ENCODE measurements around the gene MYH4. TPM values are rescaled to one million over a fixed set of nuclear protein-coding genes. Genes with fewer than 3 reads are reported as not detected.

The MYH4 gene
- total and polyA plus RNA-seq, 4 donors: 0.19 TPM; not detected in 3

DNA sequence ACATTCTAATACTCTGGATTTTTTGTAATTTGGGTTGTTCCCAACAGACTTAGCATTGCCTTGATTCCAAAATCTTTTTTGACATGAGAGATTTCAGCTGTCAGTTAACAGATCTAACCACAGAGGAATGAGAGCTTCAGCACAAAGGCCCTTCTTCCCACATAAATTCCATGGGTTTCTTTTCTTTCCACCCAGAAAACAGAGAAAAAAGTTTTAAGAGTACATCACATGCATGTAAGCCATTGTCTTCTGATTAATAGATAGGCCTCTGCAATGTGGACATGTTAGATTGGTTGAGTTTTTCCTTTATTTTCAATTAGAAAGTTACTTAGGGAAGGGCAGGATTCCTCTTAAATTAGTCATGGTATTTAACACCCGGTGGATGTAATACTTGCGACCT, 48.5 kb downstream of the MYH4 start:
- WGBS: 84% methylated on average over 2 of the region's 2 CpGs
- no peak overlapping the region for H3K27ac ChIP-seq (ENCODE audit: low read depth in 1 of 2, low read length in 2 of 2)
- no peak for DNase-seq (ENCODE audit: low spot score)
- H3K4me3 ChIP-seq (ENCODE audit: low read depth in 1 of 3, low read length in 3 of 3): no peak overlapping the region
- H3K9ac ChIP-seq (ENCODE audit: low read depth in 1 of 2, low read length in 2 of 2): no peak overlapping the region
- H3K27me3 ChIP-seq (ENCODE audit: control insufficient read depth in 4 of 4, insufficient read depth in 4 of 4, low read length in 3 of 4): peaks cover 0 to 7% (median 1%) of the 10 kb centered on the region in 4 donors
- no peaks in the 10 kb centered on the region for H3K4me1 ChIP-seq (ENCODE audit: control insufficient read depth in 4 of 4, insufficient read depth in 4 of 4, low read length in 3 of 4)
- H3K36me3 ChIP-seq (ENCODE audit: control insufficient read depth in 4 of 4, insufficient read depth in 3 of 4, low read depth in 1 of 4, low read length in 3 of 4): no peaks in the 10 kb centered on the region
- H3K9me3 ChIP-seq (ENCODE audit: control insufficient read depth in 4 of 4, low read length in 3 of 4): no peaks in the 10 kb centered on the region
- TF ChIP-seq SP1 (IDR thresholded peaks at IDR 0.05): no peak
- TF ChIP-seq, protein P1, sequence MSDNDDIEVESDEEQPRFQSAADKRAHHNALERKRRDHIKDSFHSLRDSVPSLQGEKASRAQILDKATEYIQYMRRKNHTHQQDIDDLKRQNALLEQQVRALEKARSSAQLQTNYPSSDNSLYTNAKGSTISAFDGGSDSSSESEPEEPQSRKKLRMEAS (IDR thresholded peaks at IDR 0.05): no peak
- TF ChIP-seq HNF4A (conservative IDR thresholded peaks at IDR 0.05): no peak

- no peaks in the 10 kb centered on the region for H3K36me3 ChIP-seq (ENCODE audit: control insufficient read depth in 4 of 4, insufficient read depth in 3 of 4, low read depth in 1 of 4, low read length in 3 of 4)
- no peak for DNase-seq (ENCODE audit: low spot score)
- H3K4me1 ChIP-seq (ENCODE audit: control insufficient read depth in 4 of 4, insufficient read depth in 4 of 4, low read length in 3 of 4): no peaks in the 10 kb centered on the region
- WGBS: 69% methylated on average over 3 of the region's 3 CpGs
- no peak overlapping the region for H3K27ac ChIP-seq (ENCODE audit: low read depth in 1 of 2, low read length in 2 of 2)
- H3K27me3 ChIP-seq (ENCODE audit: control insufficient read depth in 4 of 4, insufficient read depth in 4 of 4, low read length in 3 of 4): peaks cover 0 to 2% (median 0%) of the 10 kb centered on the region in 4 donors
- H3K9me3 ChIP-seq (ENCODE audit: control insufficient read depth in 4 of 4, low read length in 3 of 4): no peaks in the 10 kb centered on the region
- H3K9ac ChIP-seq (ENCODE audit: low read depth in 1 of 2, low read length in 2 of 2): no peak overlapping the region
- H3K4me3 ChIP-seq (ENCODE audit: low read depth in 1 of 3, low read length in 3 of 3): no peak overlapping the region
- TF ChIP-seq RXRA (IDR thresholded peaks at IDR 0.05) (no peak), JUND (IDR thresholded peaks at IDR 0.05) (no peak), HNF4G (IDR thresholded peaks at IDR 0.05) (no peak), NR2F2 (IDR thresholded peaks at IDR 0.05) (no peak), ZBTB33 (IDR thresholded peaks at IDR 0.05) (no peak), EGR1 (IDR thresholded peaks at IDR 0.05; ENCODE audit: low read depth in 2 of 2) (no peak), RAD21 (IDR thresholded peaks at IDR 0.05) (no peak), TAF1 (conservative IDR thresholded peaks at IDR 0.05) (no peak), FOXA2 (IDR thresholded peaks at IDR 0.05) (no peak), YY1 (IDR thresholded peaks at IDR 0.05) (no peak), GABPA (IDR thresholded peaks at IDR 0.05 in 1 of 2, conservative IDR thresholded peaks at IDR 0.05 in 1 of 2) (no peak), FOXA1 (IDR thresholded peaks at IDR 0.05) (no peak), HNF4A (conservative IDR thresholded peaks at IDR 0.05) (no peak), SP1 (IDR thresholded peaks at IDR 0.05) (no peak)
- TF ChIP-seq, protein P2, sequence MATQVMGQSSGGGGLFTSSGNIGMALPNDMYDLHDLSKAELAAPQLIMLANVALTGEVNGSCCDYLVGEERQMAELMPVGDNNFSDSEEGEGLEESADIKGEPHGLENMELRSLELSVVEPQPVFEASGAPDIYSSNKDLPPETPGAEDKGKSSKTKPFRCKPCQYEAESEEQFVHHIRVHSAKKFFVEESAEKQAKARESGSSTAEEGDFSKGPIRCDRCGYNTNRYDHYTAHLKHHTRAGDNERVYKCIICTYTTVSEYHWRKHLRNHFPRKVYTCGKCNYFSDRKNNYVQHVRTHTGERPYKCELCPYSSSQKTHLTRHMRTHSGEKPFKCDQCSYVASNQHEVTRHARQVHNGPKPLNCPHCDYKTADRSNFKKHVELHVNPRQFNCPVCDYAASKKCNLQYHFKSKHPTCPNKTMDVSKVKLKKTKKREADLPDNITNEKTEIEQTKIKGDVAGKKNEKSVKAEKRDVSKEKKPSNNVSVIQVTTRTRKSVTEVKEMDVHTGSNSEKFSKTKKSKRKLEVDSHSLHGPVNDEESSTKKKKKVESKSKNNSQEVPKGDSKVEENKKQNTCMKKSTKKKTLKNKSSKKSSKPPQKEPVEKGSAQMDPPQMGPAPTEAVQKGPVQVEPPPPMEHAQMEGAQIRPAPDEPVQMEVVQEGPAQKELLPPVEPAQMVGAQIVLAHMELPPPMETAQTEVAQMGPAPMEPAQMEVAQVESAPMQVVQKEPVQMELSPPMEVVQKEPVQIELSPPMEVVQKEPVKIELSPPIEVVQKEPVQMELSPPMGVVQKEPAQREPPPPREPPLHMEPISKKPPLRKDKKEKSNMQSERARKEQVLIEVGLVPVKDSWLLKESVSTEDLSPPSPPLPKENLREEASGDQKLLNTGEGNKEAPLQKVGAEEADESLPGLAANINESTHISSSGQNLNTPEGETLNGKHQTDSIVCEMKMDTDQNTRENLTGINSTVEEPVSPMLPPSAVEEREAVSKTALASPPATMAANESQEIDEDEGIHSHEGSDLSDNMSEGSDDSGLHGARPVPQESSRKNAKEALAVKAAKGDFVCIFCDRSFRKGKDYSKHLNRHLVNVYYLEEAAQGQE (IDR thresholded peaks at IDR 0.05): no peak
- TF ChIP-seq, protein P3, sequence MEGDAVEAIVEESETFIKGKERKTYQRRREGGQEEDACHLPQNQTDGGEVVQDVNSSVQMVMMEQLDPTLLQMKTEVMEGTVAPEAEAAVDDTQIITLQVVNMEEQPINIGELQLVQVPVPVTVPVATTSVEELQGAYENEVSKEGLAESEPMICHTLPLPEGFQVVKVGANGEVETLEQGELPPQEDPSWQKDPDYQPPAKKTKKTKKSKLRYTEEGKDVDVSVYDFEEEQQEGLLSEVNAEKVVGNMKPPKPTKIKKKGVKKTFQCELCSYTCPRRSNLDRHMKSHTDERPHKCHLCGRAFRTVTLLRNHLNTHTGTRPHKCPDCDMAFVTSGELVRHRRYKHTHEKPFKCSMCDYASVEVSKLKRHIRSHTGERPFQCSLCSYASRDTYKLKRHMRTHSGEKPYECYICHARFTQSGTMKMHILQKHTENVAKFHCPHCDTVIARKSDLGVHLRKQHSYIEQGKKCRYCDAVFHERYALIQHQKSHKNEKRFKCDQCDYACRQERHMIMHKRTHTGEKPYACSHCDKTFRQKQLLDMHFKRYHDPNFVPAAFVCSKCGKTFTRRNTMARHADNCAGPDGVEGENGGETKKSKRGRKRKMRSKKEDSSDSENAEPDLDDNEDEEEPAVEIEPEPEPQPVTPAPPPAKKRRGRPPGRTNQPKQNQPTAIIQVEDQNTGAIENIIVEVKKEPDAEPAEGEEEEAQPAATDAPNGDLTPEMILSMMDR (IDR thresholded peaks at IDR 0.05; ENCODE audit: low read depth, low read length, missing input control): no peak
- TF ChIP-seq, protein P1 (IDR thresholded peaks at IDR 0.05): no peak
- TF ChIP-seq, protein P4, sequence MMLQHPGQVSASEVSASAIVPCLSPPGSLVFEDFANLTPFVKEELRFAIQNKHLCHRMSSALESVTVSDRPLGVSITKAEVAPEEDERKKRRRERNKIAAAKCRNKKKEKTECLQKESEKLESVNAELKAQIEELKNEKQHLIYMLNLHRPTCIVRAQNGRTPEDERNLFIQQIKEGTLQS (IDR thresholded peaks at IDR 0.05): no peak
Observed at GRCh38 chr17:10417431-10417830, 51.9 kb downstream of the MYH4 start.

All from liver (tissue), 9 donors.